Activated CD4-positive, alpha-beta T cell treated with anti-CD3 and anti-CD28 coated beads, Interleukin-2, amount 50 U/mL, for 16 hours (primary cell): ENCODE measurements around the gene MCM6.
A peak's percentile ranks its signal among the peaks of the same experiment; 100 is the strongest.
"Not testable (repeated sequence)": the region's sequence is repeated elsewhere in the genome, so short reads cannot be mapped to it uniquely, and the experiment has no call there.

ENCODE experiments used
- DNase-seq: peaks from one replicate; pipeline ENCODE4 v3.0.0-alpha.2; 2020

The MCM6 gene

GRCh38 chr2:135818937-135819610 is 57.2 kb downstream of the MCM6 start:
- DNase-seq: peak; percentile 83

- DNase-seq: no peak
Measured at GRCh38 chr2:135817951-135818350, 58.3 kb downstream of the MCM6 start.

- no peak for DNase-seq
Measured at GRCh38 chr2:135817466-135817865, 58.8 kb downstream of the MCM6 start.

DNA sequence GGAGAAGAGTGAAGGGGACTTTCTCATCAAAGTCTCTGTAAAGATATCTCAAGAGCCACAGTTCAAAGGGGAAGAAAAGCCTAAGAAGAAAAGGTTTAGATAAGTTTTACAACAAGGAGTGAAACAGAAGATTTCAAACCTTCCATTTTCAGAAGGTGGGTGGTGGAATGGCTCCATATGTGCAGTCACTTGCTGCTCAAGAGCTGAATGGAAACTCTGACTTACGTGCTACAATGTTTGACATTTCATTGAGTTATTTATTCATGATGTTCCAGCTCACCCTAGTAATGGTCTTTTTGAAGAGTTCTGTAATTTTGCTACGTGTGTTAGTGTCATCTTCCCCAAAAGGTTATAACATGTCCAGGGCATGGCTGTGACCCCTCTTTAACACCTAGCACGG is 61.0 kb downstream of the MCM6 start:
- DNase-seq: no peak

DNA sequence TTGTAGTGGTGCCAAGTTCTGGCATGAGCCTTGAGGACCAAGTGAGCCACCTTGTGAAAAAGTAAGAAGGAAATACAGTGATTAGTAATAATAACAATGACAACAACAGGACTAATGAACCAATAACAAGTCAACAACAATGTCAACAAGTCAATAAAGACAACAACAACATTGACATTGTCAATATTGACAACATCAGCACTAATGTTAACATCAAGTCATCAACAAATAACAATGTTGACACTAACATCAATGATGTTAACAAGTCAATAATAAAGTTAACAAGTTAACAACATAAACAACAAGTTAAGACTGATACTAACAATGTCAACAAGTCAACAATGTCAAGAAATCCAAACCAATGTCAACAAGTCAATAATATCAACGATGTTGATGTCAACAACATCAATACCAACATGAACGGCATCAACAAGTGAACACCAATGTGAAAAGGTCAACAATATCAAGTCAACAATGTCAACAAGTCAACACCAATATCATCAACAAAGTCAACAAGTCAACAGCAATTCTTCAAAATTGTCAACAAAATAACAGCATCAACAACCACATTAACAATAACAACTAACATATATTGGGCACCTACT is 63.2 kb downstream of the MCM6 start:
- DNase-seq: no peak

DNA sequence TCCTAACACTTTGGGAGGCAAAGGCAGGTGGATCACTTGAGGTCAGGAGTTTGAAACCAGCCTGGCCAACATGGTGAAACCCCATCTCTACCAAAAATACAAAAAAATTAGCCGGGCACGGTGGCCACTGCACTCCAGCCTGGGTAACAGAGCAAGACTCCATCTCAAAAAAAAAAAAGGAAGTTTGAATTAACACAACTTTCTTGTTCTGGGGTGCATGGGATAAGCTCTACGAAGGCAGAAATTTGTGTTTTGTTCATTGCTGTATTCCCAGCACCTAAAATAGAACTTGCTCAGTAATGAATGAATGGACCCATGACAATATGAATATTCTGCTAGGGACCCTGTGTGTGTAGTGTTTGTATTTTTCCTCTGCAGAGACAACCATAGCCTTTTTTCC is 68.4 kb downstream of the MCM6 start:
- DNase-seq: not testable (repeated sequence)

DNA sequence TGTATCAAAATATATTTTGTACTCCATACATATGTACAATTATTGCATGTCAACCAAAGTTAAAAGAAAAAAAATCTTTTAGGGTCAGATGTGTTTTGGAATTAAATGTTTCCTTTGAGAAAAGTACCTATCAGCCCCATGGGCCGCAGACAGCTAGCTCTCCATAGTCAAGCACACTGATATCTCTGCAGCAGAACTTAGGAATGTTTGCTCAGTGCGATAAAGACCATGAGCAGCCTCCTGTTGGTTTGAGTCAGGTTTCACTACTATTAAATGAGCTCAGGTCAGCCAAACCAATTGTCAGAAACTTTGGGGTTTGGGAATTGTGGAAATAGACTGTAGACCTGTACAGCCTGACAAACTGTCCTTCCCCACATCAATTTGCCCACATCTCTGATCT is 73.0 kb downstream of the MCM6 start:
- DNase-seq: no peak

- no peak for DNase-seq
Measured at GRCh38 chr2:135802350-135802749, 73.9 kb downstream of the MCM6 start.

- DNase-seq: no peak
Measured at GRCh38 chr2:135800513-135801460, 75.5 kb downstream of the MCM6 start.

GRCh38 chr2:135799738-135800137 is 76.5 kb downstream of the MCM6 start:
- no peak for DNase-seq

DNA sequence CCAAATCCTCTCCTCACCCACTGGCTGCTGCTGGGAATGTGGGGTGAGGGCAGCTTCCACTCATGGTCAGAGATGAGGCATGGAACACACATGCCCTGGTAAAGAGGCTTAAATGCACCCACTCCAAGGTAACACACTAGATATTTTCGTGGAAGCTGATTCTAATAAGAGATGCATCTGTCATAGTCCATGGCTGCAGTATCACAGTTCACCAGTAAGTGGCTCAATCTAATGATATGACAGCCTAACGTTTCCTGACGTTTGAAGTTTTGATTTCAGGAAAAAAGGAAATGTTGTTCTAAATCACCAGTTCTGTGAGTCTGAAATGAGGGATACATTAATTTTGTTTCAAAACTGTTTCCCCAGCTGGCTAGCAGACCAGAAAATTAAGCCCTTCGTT is 77.5 kb downstream of the MCM6 start:
- no peak for DNase-seq

DNA sequence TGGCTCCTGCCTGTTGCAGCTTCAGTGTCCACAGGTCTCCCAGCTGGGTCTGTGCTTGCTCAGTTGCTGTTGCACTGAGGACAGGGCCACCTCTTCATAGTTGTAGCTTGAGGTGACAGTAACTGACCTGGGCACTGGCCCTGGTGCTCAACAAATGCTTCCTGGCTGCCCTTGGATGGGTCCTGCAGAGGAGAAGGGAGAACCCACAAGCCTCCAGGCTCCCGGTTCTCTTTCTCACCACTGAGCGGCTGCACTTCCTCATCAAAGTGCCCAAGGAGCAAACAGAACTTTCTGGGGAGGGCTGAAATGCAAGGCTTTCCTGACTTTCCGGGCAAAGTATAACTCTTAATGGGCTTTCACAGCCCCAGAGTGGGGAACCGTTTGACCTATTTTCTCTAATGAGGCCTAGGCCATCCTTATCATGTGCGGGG is 78.0 kb downstream of the MCM6 start:
- DNase-seq: no peak

- peak; percentile 82 for DNase-seq
Measured at GRCh38 chr2:135797497-135798274, 78.6 kb downstream of the MCM6 start.

DNA sequence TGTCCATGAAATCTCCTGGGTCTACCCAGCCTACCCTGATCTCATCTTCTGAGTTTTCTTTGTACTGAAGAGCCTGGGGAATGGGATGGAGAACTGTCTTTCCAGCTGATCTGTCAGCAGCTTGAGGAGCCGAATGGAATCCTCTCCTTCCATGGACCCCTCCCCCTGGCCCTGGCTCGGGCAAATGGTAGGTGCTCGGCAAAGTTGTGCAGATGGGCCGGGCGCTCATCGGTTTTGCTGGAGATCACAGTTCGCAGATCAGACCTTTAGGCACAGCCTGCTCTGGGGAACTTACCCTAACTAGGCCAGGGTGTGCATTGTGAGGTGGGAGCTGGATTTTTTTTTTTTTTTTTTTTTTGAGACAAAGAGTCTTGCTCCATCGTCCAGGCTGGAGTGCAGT is 79.6 kb downstream of the MCM6 start:
- no peak for DNase-seq

- DNase-seq: not testable (repeated sequence)
Measured at GRCh38 chr2:135795641-135796040, 80.6 kb downstream of the MCM6 start.

GRCh38 chr2:135792401-135793150 is 83.7 kb downstream of the MCM6 start:
- DNase-seq: peak; percentile 40

GRCh38 chr2:135791418-135792190 is 84.6 kb downstream of the MCM6 start:
- no peak for DNase-seq

GRCh38 chr2:135790423-135790822 is 85.8 kb downstream of the MCM6 start:
- no peak for DNase-seq
